ENCODE measurements around the gene ATG10. TPM values are rescaled to one million over a fixed set of nuclear protein-coding genes. Genes with fewer than 3 reads are reported as not detected.

The ATG10 gene
- total and polyA plus RNA-seq, 2 of the 8 experiments (the other 6 are each of a cell fraction or from before 2014, with no cell fraction given): 3.7 to 8.8 TPM

DNA sequence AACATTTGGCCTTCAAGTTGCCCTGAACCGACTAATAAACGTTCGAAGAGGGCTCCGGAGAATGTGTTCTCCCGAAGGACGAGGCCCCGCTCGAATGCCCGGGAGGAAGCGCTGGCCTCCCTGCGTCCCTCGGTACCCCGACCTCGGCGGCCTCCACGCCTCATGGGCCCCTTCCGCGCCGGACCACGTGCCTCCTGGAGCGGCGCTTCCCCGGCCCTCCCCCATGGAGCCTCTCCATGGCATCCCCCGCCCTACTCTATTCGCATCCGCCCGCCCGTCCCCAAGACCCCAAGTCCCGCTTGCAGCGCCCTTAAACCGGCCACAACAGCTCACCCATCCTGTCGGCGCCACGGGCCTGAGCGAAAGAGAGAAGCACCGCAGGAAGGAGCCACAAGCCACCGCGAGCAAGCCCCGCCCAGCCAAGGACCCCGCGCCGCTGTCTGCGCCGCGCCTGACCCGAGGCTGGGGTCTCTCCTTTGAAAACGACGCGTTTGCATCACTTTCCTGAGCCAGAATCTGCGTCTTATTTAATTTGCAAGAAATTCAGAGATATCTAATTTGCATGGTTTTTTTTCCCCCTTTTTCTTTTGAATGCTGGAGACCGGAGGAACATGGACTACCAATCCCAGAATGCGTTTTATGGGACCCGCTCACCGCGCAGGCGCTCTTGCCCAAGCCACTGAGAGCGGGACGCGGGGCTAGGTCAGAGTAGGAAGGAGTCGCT is 306.3 kb downstream of the ATG10 start, which contains the start of gene RPS23:
Gene RPS23 (minus strand): TSS at position 368 of the 724 bp plus-strand sequence. CDS start 31 bp downstream, at position 337.
- peaks cover 3 to 7% (median 6%) of the 10 kb centered on the region in 4 experiments; a peak in 6 of 7 replicates for H3K4me1 ChIP-seq (replicated peaks in 1 of 4; ENCODE audit: control insufficient read depth in 3 of 4, insufficient read depth in 4 of 4, low read length in 3 of 4)
- ChIA-PET CTCF (ENCODE audit: partially characterized antibody) (interaction anchor here (0.6 to 1.3 kb wide), 4 partner anchors 14 to 20 kb away, joined by 3 to 5 read pairs (median 3); no protein-coding TSS in a partner anchor), POLR2A (ENCODE audit: partially characterized antibody) (interaction anchor here (0.6 to 6.7 kb wide), 23 partner anchors 9 to 1454 kb away, joined by 3 to 120 read pairs (median 5); partner anchors contain the start of genes ATG10 and VCAN)
- H3K4me3 ChIP-seq (ENCODE audit: extremely low read depth in 1 of 4, insufficient read depth in 2 of 4, low read depth in 3 of 4, low read length in 4 of 4): peak within 1 kb of the TSS; percentile 98 to 100 (median 99)
- H3K79me2 ChIP-seq (ENCODE audit: control insufficient read depth in 1 of 2, insufficient read depth in 2 of 2, low read length in 2 of 2): peaks cover 5 to 19% of the 10 kb centered on the region in 2 experiments; a peak in 3 of 4 replicates
- peak within 1 kb of the TSS; percentile 58; the same call in 1 of the 2 replicates for H2AK5ac ChIP-seq (ENCODE audit: low read depth, low read length)
- H3K9ac ChIP-seq (replicated peaks in 1 of 4; ENCODE audit: extremely low read depth in 1 of 4, low read depth in 3 of 4, low read length in 3 of 4): peak within 1 kb of the TSS; percentile 97 to 99 (median 98)
- no peaks in the 10 kb centered on the region for H3K27me3 ChIP-seq (replicated peaks in 1 of 4; ENCODE audit: control insufficient read depth in 3 of 4, extremely low read depth in 1 of 4, insufficient read depth in 3 of 4, low read length in 3 of 4)
- peak within 1 kb of the TSS; percentile 83 for H2BK120ac ChIP-seq (replicated peaks; ENCODE audit: low read depth, low read length)
- H4K91ac ChIP-seq (replicated peaks; ENCODE audit: insufficient read length, low read length): peak within 1 kb of the TSS; percentile 4
- H3K27ac ChIP-seq (ENCODE audit: low read depth, low read length): peak within 1 kb of the TSS; percentile 92
- H2BK5ac ChIP-seq (ENCODE audit: low read depth, low read length): peak within 1 kb of the TSS; percentile 92
- H3K56ac ChIP-seq (replicated peaks; ENCODE audit: insufficient read length, low read depth, low read length): peak within 1 kb of the TSS; percentile 91
- H2AFZ ChIP-seq (ENCODE audit: low read length): no peak within 1 kb of the TSS
- peaks cover 5% of the 10 kb centered on the region; the same call in 1 of the 2 replicates for H3K23me2 ChIP-seq (ENCODE audit: low read depth, low read length)
- no peak within 1 kb of the TSS for H2BK20ac ChIP-seq (ENCODE audit: low read length)
- FAIRE-seq: peak; percentile 72
- peak within 1 kb of the TSS; percentile 9 for H3K23ac ChIP-seq (ENCODE audit: insufficient read length)
- no peak within 1 kb of the TSS for H2BK15ac ChIP-seq (ENCODE audit: low read length)
- no peak within 1 kb of the TSS for H2BK12ac ChIP-seq (ENCODE audit: low read depth, low read length)
- no peaks in the 10 kb centered on the region for H4K20me1 ChIP-seq (replicated peaks in 1 of 2; ENCODE audit: control insufficient read depth in 1 of 2, insufficient read depth in 2 of 2, low read length in 2 of 2)
- H4K5ac ChIP-seq (ENCODE audit: insufficient read length, low read depth, low read length): peak within 1 kb of the TSS; percentile 97
- peak within 1 kb of the TSS; percentile 60; the same call in 1 of the 2 replicates for H4K8ac ChIP-seq (ENCODE audit: extremely low read depth, insufficient read depth, low read length)
- peak within 1 kb of the TSS; percentile 88 for H3K18ac ChIP-seq (ENCODE audit: extremely low read depth, low read length)
- 2% methylated on average over 47 of the region's 60 CpGs; no CpG with 5 or more reads in 1 of the 2 experiments for WGBS, 2 experiments (ENCODE audit: extremely low coverage in 1 of 2, insufficient coverage in 1 of 2, insufficient read length in 1 of 2, insufficient replicate concordance in 2 of 2, low coverage in 1 of 2, low lambda C conversion rate in 2 of 2, missing lambda C conversion rate in 1 of 2)
- H3K4ac ChIP-seq (replicated peaks; ENCODE audit: insufficient read length, low read depth, low read length): peak within 1 kb of the TSS; percentile 63
- no peak within 1 kb of the TSS for H3K14ac ChIP-seq (ENCODE audit: insufficient read length)
- no peaks in the 10 kb centered on the region for H3K9me3 ChIP-seq (ENCODE audit: insufficient read depth in 2 of 2, low read depth in 1 of 2, low read length in 1 of 2)
- DNase-seq (ENCODE audit: low read depth in 1 of 2, low spot score in 2 of 2): peak in 1 of 2 experiments; percentile 89
- peak within 1 kb of the TSS; percentile 52 to 83 for H3K4me2 ChIP-seq (ENCODE audit: insufficient read depth in 1 of 2, low read depth in 2 of 2, low read length in 2 of 2)
- no peaks in the 10 kb centered on the region; the same call in 1 of the 2 replicates for H3K79me1 ChIP-seq (ENCODE audit: low read depth, low read length)
- H3K36me3 ChIP-seq (ENCODE audit: control insufficient read depth in 2 of 4, insufficient read depth in 4 of 4, low read length in 3 of 4): peaks cover 15 to 36% (median 22%) of the 10 kb centered on the region in 4 experiments
- TF ChIP-seq RFX5 (IDR thresholded peaks at IDR 0.05; ENCODE audit: borderline replicate concordance, low read depth, low read length): no peak
- no peak for TF ChIP-seq USF2 (IDR thresholded peaks at IDR 0.05; ENCODE audit: low read length)
- no peak for TF ChIP-seq CBX8 (IDR thresholded peaks at IDR 0.05; ENCODE audit: borderline replicate concordance, low read depth, low read length)
- TF ChIP-seq EZH2 (IDR thresholded peaks at IDR 0.05; ENCODE audit: low read depth, low read length, severe bottlenecking): no peak
- TF ChIP-seq SP1 (IDR thresholded peaks at IDR 0.05; ENCODE audit: low read depth, low read length): peak; percentile 58; the same call in 1 of the 2 replicates
- TF ChIP-seq YY1 (IDR thresholded peaks at IDR 0.05; ENCODE audit: low read depth, low read length): no peak
- TF ChIP-seq POU5F1 (IDR thresholded peaks at IDR 0.05; ENCODE audit: low read depth, low read length): no peak
- TF ChIP-seq GABPA (IDR thresholded peaks at IDR 0.05; ENCODE audit: borderline replicate concordance, insufficient read depth, low read length): no peak
- TF ChIP-seq MAFK (IDR thresholded peaks at IDR 0.05; ENCODE audit: low read depth, low read length): no peak
- no peak for TF ChIP-seq BCL11A (IDR thresholded peaks at IDR 0.05; ENCODE audit: low read depth in 2 of 2, low read length in 2 of 2)
- TF ChIP-seq CREB1 (IDR thresholded peaks at IDR 0.05): peak; percentile 65; the same call in 1 of the 2 replicates

Measured in H1 (cell line).